Measurements from ENCODE around the gene CFTR.

DNA sequence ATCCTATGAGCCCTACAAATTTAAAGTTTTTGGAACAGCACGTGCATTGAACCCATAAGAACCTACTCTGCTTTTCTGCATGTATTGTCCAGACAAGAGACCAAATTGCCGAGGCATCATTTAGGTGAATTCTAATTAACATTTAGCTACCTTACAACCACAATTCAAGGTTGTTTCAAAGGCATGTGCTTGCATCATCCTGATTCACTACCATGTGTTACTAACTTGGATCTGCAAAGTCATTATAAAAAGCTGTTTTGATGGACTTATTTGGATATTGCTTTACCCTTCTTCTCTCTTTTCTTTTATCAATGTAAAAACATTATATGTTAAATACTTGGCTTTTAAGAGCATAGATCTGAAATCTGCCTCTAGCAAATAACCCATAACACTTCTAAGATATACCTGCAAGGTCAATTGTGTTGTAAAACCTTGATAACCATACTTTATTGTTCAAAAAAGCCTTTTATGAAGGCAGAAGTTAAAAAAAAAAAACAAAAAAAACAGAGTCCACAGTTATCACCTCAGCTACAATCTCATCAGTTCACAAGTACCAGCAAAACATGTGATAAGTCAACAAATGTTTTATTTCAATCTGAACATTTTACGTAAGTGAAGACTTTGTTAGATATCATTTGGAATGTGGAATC lies 51.9 kb downstream of the CFTR start:
- TF ChIP-seq MAZ (IDR thresholded peaks at IDR 0.05; ENCODE audit: borderline replicate concordance, low read depth, low read length) (no peak), PHF8 (IDR thresholded peaks at IDR 0.05; ENCODE audit: borderline replicate concordance, low read depth) (no peak), RCOR1 (IDR thresholded peaks at IDR 0.05; ENCODE audit: low read depth, low read length) (no peak), CTCF (IDR thresholded peaks at IDR 0.05) (no peak), USF2 (IDR thresholded peaks at IDR 0.05) (no peak), CEBPB (IDR thresholded peaks at IDR 0.05) (no peak), JUNB (IDR thresholded peaks at IDR 0.05) (no peak), POLR2A (IDR thresholded peaks at IDR 0.05; ENCODE audit: low read length) (no peak), POLR2AphosphoS2 (conservative IDR thresholded peaks at IDR 0.05; ENCODE audit: low read length) (no peak), CHD2 (IDR thresholded peaks at IDR 0.05; ENCODE audit: low read length, partially characterized antibody) (no peak), JUN (IDR thresholded peaks at IDR 0.05) (no peak), HEYL (CRISPR knock-in tag; IDR thresholded peaks at IDR 0.05) (no peak)
